Mammary epithelial cell (primary cell): ENCODE results near the gene CYB561A3.

Source experiments
- EZH2 ChIP-seq: IDR thresholded peaks from 2 replicates; pipeline ENCODE4 v1.6.1; 2012; ENCODE audit warnings: low read length, inconsistent platforms, borderline replicate concordance
- TF ChIP-seq, protein P1 (sequence below), 2 donors: IDR thresholded peaks in 1 of 2; conservative IDR thresholded peaks in 1 of 2; 2 replicates each; pipeline ENCODE4 v1.5.1; 2011 to 2012; ENCODE audit warnings: inconsistent platforms in 2 of 2, low read length in 2 of 2, mild to moderate bottlenecking in 2 of 2, control low read depth in 1 of 2, low read depth in 1 of 2; ENCODE audit not compliant: insufficient read depth in 1 of 2; ENCODE audit errors: extremely low read depth in 1 of 2

DNA sequence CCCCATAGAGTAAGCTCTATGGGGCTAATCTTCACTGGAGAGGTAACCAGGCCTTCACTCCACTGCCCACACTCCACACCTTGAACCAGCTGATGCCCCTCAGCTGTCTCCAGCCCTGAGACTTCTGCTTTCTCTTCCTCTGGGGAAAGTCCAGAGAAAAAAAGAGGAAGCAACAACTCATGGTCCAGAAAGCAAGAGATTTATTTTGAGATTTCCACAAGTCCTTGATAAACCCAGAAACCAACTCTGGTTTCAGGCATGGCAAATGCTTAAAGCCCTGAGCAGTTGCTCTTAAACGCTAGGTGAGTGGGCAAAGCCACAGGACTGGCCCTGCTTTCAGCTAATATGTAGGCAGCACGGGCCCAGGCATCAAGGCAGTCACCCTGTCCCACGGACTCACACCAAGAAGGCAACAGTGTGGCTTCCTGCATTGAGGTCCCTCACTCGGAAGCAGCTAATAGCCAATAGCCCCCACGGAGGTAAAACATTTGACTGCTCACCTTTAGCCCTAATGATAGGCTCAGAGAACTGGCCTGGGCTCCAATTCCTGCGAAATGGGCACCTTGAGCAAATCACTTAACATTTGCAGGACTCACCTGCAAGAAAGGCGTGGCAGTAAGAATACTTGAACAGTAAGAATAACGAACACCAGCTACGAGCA, 4.3 kb downstream of the CYB561A3 start:
- TF ChIP-seq, protein P1, sequence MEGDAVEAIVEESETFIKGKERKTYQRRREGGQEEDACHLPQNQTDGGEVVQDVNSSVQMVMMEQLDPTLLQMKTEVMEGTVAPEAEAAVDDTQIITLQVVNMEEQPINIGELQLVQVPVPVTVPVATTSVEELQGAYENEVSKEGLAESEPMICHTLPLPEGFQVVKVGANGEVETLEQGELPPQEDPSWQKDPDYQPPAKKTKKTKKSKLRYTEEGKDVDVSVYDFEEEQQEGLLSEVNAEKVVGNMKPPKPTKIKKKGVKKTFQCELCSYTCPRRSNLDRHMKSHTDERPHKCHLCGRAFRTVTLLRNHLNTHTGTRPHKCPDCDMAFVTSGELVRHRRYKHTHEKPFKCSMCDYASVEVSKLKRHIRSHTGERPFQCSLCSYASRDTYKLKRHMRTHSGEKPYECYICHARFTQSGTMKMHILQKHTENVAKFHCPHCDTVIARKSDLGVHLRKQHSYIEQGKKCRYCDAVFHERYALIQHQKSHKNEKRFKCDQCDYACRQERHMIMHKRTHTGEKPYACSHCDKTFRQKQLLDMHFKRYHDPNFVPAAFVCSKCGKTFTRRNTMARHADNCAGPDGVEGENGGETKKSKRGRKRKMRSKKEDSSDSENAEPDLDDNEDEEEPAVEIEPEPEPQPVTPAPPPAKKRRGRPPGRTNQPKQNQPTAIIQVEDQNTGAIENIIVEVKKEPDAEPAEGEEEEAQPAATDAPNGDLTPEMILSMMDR (conservative IDR thresholded peaks at IDR 0.05 in 1 of 2, IDR thresholded peaks at IDR 0.05 in 1 of 2; ENCODE audit: extremely low read depth in 1 of 2, insufficient read depth in 1 of 2, low read depth in 1 of 2, low read length in 2 of 2) = no peak
- no peak for TF ChIP-seq EZH2
